Measurements from ENCODE around the gene ZNF678. TPM values are rescaled to one million over a fixed set of nuclear protein-coding genes. Genes with fewer than 3 reads are reported as not detected.

ZNF678 gene
- total and polyA plus RNA-seq, 9 of the 15 experiments (the other 6 are each of a cell fraction or from before 2014, with no cell fraction given): 3.0 to 16.8 (median 8.0) TPM

DNA sequence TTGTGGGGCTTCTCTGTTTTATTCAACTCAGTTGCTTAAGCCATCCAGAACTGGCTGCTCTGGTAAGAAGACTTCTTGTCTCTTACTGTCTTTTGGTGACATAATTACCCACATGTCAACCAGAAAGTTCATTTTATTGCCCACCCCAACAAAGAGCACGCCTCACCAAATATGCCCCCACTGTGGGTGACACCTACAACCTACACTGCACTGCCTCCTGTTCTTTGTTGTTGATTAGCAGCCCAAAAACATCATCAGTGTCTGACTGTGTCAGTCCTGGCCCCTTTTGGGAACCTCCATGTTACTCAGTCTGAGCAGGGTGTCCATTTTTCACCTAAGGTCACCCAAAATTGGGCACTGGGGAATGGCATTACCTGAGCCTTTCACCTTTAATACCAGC, 49.3 kb downstream of the ZNF678 start:
- 20% methylated on average over 1 of the region's 1 CpG for WGBS (ENCODE audit: insufficient coverage, low coverage, missing lambda C conversion rate)
- Histone ChIP-seq H3K9ac (ENCODE audit: insufficient read depth in 1 of 2, low read depth in 2 of 2, low read length in 2 of 2) (no peak overlapping the region), H3K9me3 (replicated peaks; ENCODE audit: control insufficient read depth, insufficient read depth, low read depth, low read length) (no peaks in the 10 kb centered on the region; the same call in 1 of the 2 replicates), H2AFZ (ENCODE audit: low read depth, low read length) (no peak overlapping the region), H3K36me3 (ENCODE audit: control insufficient read depth, insufficient read depth, low read length) (no peaks in the 10 kb centered on the region), H3K27ac (ENCODE audit: extremely low read depth, low read depth, low read length) (no peak overlapping the region), H3K4me1 (replicated peaks in 1 of 2; ENCODE audit: control insufficient read depth in 2 of 2, insufficient read depth in 2 of 2, low read length in 2 of 2) (no peaks in the 10 kb centered on the region), H4K20me1 (replicated peaks; ENCODE audit: control insufficient read depth, insufficient read depth, low read length) (no peaks in the 10 kb centered on the region), H3K79me2 (ENCODE audit: control insufficient read depth, insufficient read depth, low read length) (no peaks in the 10 kb centered on the region), H3K9me1 (ENCODE audit: control insufficient read depth, insufficient read depth, low read length) (no peaks in the 10 kb centered on the region), H3K4me3 (no peak overlapping the region), H3K4me2 (ENCODE audit: insufficient read depth, low read length) (no peak overlapping the region), H3K27me3 (ENCODE audit: control insufficient read depth in 2 of 2, insufficient read depth in 2 of 2, low read length in 2 of 2) (no peaks in the 10 kb centered on the region)
- intact Hi-C loops (cut with micrococcal nuclease): no loop called here
- TF ChIP-seq HIVEP1 (CRISPR knock-in tag; IDR thresholded peaks at IDR 0.05): no peak
- TF ChIP-seq HDAC8 (tag; IDR thresholded peaks at IDR 0.05): no peak
- TF ChIP-seq, protein P1, sequence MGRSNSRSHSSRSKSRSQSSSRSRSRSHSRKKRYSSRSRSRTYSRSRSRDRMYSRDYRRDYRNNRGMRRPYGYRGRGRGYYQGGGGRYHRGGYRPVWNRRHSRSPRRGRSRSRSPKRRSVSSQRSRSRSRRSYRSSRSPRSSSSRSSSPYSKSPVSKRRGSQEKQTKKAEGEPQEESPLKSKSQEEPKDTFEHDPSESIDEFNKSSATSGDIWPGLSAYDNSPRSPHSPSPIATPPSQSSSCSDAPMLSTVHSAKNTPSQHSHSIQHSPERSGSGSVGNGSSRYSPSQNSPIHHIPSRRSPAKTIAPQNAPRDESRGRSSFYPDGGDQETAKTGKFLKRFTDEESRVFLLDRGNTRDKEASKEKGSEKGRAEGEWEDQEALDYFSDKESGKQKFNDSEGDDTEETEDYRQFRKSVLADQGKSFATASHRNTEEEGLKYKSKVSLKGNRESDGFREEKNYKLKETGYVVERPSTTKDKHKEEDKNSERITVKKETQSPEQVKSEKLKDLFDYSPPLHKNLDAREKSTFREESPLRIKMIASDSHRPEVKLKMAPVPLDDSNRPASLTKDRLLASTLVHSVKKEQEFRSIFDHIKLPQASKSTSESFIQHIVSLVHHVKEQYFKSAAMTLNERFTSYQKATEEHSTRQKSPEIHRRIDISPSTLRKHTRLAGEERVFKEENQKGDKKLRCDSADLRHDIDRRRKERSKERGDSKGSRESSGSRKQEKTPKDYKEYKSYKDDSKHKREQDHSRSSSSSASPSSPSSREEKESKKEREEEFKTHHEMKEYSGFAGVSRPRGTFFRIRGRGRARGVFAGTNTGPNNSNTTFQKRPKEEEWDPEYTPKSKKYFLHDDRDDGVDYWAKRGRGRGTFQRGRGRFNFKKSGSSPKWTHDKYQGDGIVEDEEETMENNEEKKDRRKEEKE (IDR thresholded peaks at IDR 0.05; ENCODE audit: borderline replicate concordance in 1 of 2, control insufficient read depth in 1 of 2, low read depth in 2 of 2, low read length in 1 of 2): no peak
- no peak for DNase-seq (ENCODE audit: extremely low read depth in 1 of 4, low spot score in 3 of 4)
- FAIRE-seq: no peak
- CTCF ChIA-PET (ENCODE audit: low intra/inter-chr PET ratio): no interaction called here
- POLR2A ChIA-PET: no interaction called here
- BruUV-seq (replicated peaks): no TSS peak
- in situ Hi-C loops (cut with MboI): no loop called here
- ATAC-seq: no peak

All from K562 (cell line).